Measurements from ENCODE around the gene PARD3B.

DNA sequence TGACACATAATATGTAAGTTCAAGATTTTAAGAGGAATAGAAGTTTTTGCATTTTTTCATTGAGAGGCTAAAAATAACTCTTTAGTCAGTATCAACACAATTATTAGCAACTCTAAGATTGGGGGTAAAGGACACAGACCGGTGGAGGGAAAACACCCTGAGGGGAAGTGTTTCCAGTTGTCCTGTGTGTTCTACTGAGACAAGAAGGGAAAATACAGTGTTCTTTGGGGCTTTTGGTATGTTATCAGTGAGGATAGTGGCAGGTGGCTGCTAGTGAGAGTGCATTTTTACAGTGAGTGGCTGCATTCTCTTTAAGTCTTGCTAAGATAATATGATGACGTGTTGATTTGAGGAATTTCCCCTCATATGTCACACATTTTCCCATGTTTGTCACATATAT, 507.5 kb downstream of the PARD3B start:
- TF ChIP-seq YY1 (IDR thresholded peaks at IDR 0.05; ENCODE audit: extremely low read depth, insufficient replicate concordance, low read depth, low read length) (no peak), POLR2A (IDR thresholded peaks at IDR 0.05; ENCODE audit: borderline replicate concordance, extremely low read depth, insufficient read depth, insufficient read length) (no peak), SIN3A (IDR thresholded peaks at IDR 0.05; ENCODE audit: low read depth) (no peak), EZH2 (IDR thresholded peaks at IDR 0.05) (no peak), CEBPB (IDR thresholded peaks at IDR 0.05; ENCODE audit: low read depth) (no peak), ATF3 (IDR thresholded peaks at IDR 0.05) (no peak), EZH2phosphoT487 (IDR thresholded peaks at IDR 0.05; ENCODE audit: borderline replicate concordance) (no peak), EGR1 (IDR thresholded peaks at IDR 0.05; ENCODE audit: low read depth) (no peak), ZNF274 (IDR thresholded peaks at IDR 0.05; ENCODE audit: low read depth, low read length) (no peak)
- TF ChIP-seq, protein P1, sequence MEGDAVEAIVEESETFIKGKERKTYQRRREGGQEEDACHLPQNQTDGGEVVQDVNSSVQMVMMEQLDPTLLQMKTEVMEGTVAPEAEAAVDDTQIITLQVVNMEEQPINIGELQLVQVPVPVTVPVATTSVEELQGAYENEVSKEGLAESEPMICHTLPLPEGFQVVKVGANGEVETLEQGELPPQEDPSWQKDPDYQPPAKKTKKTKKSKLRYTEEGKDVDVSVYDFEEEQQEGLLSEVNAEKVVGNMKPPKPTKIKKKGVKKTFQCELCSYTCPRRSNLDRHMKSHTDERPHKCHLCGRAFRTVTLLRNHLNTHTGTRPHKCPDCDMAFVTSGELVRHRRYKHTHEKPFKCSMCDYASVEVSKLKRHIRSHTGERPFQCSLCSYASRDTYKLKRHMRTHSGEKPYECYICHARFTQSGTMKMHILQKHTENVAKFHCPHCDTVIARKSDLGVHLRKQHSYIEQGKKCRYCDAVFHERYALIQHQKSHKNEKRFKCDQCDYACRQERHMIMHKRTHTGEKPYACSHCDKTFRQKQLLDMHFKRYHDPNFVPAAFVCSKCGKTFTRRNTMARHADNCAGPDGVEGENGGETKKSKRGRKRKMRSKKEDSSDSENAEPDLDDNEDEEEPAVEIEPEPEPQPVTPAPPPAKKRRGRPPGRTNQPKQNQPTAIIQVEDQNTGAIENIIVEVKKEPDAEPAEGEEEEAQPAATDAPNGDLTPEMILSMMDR (IDR thresholded peaks at IDR 0.05 in 2 of 3, conservative IDR thresholded peaks at IDR 0.05 in 1 of 3; ENCODE audit: borderline replicate concordance in 1 of 3, insufficient read depth in 1 of 3, low read depth in 2 of 3, low read length in 2 of 3): no peak
- TF ChIP-seq, protein P2, sequence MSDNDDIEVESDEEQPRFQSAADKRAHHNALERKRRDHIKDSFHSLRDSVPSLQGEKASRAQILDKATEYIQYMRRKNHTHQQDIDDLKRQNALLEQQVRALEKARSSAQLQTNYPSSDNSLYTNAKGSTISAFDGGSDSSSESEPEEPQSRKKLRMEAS (IDR thresholded peaks at IDR 0.05): no peak
- TF ChIP-seq, protein P3, sequence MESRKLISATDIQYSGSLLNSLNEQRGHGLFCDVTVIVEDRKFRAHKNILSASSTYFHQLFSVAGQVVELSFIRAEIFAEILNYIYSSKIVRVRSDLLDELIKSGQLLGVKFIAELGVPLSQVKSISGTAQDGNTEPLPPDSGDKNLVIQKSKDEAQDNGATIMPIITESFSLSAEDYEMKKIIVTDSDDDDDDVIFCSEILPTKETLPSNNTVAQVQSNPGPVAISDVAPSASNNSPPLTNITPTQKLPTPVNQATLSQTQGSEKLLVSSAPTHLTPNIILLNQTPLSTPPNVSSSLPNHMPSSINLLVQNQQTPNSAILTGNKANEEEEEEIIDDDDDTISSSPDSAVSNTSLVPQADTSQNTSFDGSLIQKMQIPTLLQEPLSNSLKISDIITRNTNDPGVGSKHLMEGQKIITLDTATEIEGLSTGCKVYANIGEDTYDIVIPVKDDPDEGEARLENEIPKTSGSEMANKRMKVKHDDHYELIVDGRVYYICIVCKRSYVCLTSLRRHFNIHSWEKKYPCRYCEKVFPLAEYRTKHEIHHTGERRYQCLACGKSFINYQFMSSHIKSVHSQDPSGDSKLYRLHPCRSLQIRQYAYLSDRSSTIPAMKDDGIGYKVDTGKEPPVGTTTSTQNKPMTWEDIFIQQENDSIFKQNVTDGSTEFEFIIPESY (IDR thresholded peaks at IDR 0.05; ENCODE audit: extremely low read depth, insufficient replicate concordance, low read length): no peak
